COLO829 (cell line): ENCODE results near the gene SLAIN2.
"Not testable (repeated sequence)": the region's sequence is repeated elsewhere in the genome, so short reads cannot be mapped to it uniquely, and the experiment has no call there.

Experiments
- DNase-seq: peaks from one replicate; pipeline ENCODE4 v3.0.0; 2012; ENCODE audit warnings: low spot score

The SLAIN2 gene

DNA sequence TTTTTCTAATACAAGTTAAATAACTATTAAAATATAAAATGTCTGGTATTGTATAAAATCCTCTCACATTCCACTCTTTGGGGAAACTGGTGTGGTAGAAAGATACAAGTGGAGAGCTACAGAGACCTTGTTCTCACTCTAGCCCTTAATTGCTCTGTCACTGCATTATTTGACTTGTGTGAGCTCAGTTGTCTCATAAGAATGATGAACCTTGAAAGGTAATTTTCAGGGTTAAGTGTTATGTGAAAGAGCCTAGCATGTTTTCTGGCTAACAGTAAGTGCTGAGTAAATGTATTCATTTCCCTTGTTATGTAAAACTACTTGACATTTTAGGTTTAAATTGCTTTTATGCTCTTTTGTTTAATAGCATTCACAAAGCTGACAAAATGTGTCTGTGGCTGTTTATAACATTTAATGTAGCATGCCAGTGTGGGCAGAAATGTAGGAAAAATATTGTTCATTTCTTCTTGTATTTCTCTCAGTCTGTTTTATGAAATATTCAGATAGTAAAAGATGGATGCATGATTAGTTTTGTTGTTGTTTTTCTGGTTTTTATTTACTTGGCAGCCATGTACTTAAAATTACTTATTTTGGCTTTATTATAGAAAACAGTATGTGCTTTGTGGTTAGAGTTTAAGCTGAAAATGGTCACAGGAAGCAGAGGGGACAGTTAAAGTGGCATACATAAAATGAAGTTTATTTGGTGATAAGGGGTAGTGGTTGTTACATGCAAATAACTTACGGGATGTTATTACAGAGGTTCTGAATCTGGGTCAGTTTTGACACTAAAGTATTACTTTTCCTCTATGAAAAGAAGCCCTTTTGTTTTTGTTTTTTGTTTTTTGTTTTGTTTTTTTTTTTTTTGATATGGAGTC, 29.2 kb downstream of the SLAIN2 start:
- no peak for DNase-seq

DNA sequence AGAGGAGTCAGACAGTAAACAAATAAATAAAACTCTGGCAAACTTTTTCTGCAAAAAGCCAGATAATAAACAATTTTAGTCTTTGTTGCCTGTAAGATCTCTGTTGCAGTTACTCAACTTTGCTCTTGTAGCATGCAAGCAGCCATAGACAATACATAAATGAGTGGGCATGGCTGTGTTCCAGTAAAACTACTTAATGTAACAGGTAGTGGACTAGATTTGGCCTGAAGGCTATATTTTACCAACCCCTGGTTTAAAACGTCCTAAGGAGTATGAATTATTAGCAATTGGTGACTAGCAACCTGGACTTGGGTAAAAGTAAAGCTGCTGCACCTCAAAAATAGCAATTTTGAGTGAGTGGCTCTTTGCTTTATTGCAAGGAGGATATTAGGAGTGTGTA, 30.9 kb downstream of the SLAIN2 start:
- no peak for DNase-seq

DNA sequence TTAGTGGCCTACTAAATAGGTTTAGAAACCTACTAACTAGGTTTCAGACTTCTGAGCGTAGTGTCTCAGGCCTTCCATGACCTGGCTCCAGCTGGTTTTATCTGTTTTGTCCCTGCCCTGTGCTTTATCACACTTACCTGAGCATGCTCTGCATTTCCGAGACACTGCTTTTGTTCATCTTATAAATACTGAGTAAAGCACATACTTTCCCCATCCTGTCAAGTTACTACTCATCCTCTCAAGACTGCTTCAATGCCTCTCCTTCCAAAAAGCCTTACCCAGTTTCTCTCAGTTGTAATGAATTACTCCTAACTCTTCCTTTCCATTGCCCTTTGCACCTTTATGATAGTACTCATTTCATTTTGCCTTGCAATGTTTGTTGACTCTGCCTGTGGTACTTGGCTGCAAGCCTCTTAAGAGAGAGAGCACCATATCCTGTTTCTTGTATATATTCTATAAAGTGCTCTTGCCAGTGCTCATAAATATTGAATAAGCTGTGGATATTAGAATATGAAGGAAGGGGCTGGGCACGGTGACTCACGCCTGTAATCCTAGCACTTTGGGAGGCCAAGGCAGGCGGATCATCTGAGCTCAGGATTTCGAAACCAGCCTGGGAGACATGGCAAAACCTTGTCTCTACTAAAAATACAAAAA, 34.4 kb downstream of the SLAIN2 start:
- no peak for DNase-seq

DNA sequence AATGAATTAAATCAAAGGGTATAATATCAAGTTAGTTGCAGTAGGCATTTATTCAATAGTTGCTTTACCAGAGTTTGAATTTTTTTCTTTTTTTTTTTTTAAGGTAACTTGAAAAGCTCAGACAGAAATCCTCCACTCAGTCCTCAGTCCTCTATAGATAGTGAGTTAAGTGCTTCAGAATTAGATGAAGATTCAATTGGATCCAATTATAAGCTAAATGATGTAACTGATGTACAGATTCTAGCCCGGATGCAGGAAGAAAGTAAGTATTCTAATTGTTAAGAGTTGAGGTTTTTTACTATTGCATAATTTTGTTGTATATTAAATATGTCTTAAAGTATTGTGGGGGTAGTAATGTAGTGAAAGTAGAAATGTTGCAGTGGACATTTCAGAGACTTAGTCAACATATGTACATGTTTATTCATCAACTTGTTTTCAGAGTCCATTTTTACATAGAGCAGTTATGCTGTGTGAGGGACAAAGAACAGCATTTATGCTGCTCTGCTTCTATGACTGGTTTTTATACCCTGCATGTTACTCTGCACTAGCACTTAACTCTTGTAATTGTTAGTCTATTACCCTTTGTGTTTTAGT, 38.4 kb downstream of the SLAIN2 start:
- no peak for DNase-seq

DNA sequence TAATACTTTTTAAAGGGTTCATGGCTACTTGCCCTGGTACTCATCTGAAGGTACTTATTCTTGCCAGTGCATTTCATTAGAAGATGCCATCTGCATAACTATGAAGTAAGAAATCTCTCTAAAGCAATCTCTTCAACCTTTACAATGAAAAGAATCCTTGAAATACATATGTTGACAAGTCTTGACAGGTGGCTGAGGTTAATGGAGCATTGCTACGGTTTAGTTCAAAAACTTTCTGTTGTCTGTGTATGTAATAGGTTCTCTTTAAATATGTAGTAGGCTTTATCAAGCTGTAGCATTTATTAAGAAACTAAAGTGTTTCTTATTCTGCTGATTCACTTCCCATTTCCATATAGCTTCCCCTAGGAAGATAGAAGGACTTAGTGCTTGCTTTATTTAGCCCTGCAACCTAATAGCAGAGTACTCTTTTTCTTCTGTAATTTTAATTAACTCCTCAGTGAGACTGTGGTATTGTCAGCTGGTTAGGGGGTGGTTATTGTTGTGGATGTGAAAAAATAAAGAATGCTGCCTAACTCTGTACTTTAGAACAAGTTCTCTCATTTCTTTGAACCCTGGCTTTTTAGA, 39.3 kb downstream of the SLAIN2 start:
- DNase-seq, result no peak

DNA sequence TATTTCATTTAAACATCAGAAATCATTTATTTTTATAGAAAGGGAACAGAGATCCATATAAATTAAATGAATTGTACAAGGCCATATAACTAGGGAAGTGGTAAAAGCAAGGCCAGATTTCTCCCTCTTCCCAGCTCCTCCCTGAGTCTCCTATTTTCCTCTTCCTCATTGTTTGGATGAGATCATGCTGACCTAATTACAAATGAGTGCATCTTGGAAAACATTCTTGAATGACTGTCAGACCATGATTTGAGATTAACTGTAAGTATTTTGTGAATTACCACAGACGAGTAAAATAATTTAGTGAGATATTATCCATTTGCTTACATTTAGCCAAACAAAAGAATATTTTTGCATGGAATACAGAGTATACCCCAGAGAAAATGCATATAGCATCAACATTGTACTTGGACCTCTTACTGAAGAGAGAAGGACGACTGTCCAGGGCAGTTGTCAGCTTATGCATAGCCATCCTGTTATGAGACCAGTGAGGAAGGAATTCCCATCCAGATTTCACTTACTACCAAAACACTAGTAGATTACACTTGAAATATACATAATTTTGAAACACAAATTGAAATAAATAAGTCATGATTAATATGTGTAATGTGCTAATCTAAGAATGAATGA, 47.3 kb downstream of the SLAIN2 start:
- DNase-seq, result no peak

DNA sequence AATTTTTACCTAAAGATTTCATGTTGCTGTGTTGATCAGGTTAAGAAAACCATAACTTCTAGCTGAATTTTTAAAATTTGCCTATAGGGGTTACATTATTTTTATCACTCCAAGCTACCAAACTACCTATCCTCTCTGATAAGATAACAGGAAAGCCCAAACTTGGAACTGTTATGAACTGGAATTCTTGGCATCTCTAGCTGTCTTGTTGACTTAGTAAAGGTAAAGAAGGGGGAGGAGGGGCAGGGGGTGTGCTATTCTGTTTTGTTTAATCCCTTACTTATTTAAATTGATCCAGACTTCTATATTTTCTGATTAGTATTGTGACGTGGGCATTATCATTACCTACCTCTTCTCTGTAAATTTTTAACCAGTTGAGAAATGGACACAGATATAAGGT, 54.7 kb downstream of the SLAIN2 start:
- no peak for DNase-seq

DNA sequence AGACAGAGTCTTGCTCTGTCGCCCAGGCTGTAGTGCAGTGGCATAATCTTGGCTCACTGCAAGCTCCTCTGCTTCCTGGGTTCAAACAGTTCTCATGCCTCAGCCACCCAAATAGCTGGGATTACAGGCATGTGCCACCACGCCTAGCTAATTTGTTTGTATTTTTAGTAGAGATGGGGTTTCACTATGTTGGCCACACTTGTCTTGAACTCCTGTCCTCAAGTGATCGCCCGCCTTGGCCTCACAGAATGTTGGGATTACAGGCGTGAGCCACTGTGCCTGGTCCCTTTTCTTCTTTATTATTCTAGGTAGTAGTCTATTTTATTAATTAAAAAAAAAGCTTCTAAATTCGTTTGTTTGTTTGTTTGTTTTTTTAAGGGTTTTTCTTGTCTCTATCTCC, 59.1 kb downstream of the SLAIN2 start:
- DNase-seq, result no peak

DNA sequence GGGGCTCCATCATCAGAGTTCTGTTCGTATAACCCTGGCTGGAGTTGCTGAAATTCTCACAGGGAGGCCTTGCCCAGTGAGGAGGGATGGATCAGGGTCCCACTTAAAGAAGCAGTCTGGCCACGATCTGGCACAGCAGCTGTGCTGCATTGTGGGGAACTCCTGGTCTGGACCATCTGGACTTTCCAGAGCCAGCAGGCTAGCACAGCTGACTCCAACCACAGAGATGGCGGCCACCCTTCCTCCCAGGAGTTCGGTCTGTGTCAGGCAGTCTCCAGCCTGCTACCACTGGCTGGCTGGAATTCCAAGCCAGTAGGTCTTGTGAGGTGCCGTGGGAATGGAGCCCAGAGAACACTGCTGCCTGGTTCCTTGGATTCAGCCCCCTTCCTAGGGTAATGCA, 62.0 kb downstream of the SLAIN2 start:
- DNase-seq, result no peak

DNA sequence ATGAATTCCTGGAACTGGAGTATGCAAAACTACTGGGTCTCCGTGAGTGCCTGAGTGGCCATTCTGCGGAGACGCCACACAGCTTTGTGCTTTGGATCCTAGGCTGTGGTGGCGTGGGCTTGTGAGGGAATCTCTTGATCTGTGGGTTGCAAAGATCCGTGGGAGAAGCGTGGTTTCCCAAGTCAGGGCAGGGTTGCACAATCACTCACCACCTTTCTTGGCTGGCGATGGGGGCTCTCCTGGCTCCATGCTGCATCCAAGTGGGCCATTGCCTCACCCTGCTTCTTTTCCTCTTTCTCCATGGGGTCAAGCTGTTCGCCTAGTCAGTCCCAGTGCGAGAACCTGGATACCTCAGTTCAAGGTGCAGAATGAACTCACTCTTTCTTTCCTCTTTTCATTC, 62.5 kb downstream of the SLAIN2 start:
- DNase-seq, result no peak

DNA sequence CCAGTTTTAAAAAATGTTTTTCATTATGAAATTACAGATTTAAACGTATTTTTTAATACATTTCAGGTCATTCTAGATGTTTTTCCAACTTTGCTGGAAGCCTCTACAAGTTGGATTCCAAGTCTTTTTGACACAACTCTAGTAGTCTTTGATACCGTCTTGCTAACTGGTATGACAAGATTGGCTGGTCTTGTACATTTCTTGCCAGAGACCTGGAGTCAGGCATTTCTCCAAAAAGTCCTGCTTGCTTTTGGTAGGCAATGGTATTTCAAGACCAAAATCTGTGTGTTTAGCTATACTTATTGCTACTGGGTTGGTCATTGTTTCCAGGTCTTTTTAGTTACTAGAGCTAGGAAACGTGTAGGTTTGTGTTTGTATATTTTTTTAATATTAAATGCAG, 64.6 kb downstream of the SLAIN2 start:
- no peak for DNase-seq

DNA sequence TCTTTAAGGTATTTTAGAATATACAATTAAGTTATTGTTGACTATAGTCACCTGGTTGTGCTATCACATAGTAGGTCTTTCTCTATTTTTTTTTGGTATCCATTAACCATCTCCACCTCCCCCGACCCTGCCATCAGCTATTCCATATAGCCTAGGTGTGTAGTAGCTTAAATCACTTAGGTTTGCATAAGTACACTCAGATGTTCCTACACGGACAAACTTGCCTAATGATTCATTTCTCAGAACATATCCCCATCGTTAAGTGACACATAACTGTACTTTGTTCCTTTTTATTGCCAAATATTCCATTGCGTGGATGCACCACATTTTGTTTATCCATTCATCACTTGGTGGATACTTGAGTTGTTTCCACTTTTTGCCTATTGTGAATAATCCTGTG, 67.9 kb downstream of the SLAIN2 start:
- no peak for DNase-seq

DNA sequence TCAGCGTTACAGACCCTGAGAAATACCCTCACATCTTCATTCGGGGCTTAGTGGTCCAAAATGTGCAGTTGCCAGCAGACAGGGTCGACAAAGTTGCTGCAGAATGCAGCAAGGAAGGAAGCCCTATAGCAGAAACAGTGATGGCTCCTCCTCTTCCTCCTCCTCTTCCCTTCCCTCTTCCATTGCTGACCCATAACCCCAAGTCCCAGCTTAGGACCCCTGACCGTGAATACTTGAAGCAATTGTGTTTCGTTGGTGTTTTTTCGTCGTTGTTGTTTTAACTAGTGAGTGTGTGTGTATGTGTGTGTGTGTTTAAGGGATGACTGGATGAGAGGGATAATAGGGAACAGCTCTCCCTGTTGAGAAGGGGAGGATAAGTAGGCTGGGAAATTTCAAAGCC, 69.5 kb downstream of the SLAIN2 start:
- DNase-seq, result no peak

DNA sequence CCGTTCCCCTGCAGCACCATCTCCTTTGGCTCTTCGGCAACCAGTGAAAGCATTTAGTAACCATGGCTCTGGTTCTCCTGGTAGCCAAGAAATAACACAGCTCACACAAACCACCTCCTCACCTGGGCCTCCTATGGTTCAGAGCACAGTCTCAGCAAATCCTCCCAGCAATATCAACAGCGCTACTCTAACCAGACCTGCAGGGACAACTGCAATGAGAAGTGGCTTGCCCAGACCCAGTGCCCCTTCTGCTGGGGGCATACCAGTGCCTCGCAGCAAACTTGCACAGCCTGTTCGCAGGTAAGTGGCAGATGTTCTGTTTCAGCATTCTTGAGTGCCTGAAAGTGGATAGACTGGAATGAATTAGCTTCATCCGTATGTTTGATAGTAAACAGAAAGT, 78.8 kb downstream of the SLAIN2 start:
- DNase-seq, result no peak

DNA sequence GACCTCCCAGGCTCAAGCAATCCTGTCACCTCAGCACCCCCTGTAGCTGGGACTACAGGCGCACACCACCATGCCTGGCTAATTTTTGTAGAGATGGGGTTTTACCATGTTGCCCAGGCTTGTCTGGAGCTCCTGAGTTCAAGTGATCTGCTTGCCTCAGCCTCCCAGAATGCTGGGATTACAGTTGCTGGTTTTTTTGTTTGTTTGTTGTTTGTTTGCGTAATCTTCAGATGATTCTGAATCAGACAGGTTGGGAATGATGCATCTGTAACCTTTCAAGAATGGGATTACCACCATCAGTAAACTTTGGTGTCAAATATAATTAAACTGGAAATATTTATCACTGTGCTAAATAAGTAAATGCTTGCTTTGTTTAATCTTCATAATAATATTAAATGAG, 79.8 kb downstream of the SLAIN2 start:
- no peak for DNase-seq

DNA sequence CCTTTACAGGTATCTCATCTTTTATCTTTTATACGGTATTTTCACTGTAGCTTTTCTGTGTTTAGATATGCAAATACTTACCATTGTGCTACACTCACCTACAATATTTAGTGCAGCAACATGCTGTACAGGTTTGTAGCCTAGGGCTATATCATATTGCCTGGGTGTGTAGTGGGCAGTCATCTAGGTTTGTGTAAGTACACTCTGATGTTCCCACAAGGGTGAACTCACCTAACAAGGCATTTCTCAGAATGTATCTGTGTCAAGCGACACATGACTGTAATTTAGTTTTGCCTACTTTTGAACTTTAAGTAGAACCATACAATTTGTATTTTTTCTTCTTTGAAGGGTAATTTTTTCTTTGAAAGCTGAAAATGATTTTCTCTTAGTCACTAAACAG, 87.6 kb downstream of the SLAIN2 start:
- DNase-seq, result no peak

DNA sequence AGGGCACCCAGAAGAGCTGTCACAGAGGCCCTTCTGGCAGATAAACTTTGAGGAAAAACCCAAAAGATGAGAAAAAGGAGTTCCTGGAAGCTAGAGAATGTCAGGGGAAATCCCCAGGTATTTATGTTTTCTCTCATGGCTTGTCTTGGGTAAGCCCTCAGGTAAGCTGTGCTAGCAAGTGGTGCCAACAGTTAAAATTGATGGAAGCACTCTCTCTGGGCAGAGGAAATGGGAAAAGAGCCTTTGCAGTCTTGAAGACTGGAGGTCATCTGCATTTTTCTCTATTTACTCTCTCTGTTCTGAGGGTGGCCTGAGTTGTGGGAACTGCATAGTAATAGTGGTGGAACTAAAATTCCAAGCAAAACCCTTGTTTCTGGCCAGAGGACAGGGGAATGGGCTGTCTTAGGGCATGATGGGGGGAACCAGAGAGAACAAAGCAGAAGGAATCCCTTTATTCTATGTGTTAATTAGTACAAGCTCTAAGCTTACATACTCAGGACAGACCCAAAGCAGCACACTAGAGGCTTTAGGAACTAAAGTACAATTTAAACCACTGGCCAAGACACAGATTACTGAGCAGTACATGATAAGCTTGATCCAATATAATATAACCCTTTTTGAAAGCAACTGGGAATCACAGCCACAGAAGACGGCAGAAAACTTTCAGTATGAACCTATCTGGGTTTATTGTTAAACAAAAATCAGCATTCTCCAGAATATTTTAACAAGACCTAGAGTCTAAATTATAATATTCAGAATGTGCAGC, 88.6 kb downstream of the SLAIN2 start:
- DNase-seq, result no peak

DNA sequence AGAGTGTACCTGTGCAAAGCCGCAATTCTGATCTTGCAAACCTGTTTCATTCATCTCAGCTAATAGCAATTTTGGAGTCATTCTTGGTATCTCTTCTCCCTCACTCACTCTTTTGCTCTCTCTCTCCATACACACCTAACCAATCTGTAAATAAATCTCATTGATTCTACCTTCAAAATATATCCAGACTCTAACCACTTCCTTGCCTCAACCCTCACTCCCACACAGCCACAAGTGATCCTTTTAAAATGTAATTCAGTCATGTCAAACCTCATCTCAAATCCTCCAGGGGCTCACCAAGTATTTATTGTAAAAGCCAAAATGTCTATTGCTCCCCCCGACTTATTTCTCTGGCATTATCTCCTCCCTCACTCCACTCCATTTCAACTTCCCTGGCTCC, 90.1 kb downstream of the SLAIN2 start:
- DNase-seq, result no peak

DNA sequence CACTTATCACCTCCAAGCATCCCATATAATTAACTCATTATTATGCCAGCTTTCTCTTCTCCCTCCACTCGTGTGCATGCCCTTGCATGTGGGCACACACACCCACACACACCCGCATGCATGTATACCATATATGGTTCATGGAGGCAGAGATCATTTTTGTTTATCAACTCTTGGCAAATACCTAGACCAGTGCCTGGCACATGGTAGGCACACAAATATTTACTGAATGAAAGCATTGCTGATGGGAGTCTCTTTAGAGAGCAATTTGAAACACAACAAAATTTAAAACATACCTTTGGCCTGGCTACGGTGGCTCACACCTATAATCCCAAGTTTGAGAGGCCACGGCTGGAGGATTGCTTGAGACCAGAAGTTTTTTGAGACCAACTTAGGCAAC, 90.7 kb downstream of the SLAIN2 start:
- DNase-seq, result no peak

DNA sequence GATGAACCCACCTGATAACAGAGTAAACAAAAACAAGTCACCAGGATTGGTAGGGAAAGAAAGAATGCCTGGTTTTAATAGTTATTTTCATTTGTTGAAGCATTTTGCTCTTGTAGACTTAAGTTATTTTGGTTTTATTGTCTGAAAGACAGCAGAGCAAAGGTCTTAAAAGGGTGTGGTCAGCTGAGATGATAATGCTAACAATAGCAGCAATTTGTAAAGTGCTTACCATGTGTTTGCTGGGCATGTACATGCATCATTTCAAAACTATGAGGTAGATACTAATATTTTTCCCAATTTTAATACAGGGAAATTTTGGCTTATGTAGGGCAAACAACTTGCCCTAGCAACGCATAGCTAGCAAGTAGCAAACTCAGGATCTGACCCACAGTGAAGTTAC, 95.0 kb downstream of the SLAIN2 start:
- no peak for DNase-seq

DNA sequence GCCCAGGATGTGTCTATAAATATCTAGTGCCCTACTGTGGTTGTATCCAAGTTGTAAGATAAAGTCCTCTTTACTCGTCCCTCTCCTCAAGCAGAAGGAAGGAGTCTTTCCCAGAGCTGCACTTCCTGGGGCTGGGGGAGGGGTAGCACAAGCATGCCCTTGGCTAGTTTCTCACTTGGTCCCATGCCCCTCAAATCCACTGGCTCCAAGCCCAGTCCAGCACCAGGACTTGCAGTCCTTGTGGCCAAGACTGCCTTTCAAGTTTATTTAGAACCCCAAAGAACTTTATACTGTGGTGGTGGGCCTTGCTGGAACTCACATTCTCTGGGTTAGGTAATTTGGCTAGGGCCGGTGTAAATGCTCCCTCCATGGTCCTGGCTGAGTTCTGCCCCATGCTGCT, 98.7 kb downstream of the SLAIN2 start:
- no peak for DNase-seq

DNA sequence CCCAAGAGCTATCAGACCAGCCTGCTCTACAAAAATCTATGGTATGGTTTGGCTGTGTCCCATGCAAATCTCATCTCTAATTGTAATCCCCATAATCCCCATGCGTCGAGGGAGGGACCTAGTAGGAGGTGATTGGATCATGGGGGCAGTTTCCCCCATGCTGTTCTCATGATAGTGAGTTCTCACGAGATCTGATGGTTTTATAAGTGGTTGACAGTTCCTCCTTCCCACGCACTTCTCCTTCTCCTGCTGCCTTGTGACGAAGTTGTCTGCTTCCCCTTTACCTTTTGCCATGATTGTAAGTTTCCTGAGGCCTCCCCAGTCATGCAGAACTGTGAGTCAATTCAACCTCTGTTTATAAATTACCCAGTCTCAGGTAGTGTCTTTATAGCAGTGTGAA, 99.6 kb downstream of the SLAIN2 start:
- not testable (repeated sequence) for DNase-seq
